ENCODE data around the gene CNTN1. TPM values are rescaled to one million over a fixed set of nuclear protein-coding genes. Genes with fewer than 3 reads are reported as not detected.

Gene CNTN1
- total RNA-seq, 1 donor from 2014 or later, result 0.60 TPM

- ATAC-seq (no peak), DNase-seq (ENCODE audit: low spot score) (no peak)
Measured at GRCh38 chr12:40834321-40834720, 142.1 kb downstream of the CNTN1 start.

GRCh38 chr12:40837891-40838429, 145.7 kb downstream of the CNTN1 start:
- no peak for DNase-seq (ENCODE audit: low spot score)
- ATAC-seq, result no peak

- no peak for DNase-seq (ENCODE audit: low spot score)
- no peak for ATAC-seq
Measured at GRCh38 chr12:40843495-40843894, 151.3 kb downstream of the CNTN1 start.

- no peak for DNase-seq (ENCODE audit: low spot score)
- ATAC-seq, result no peak
Measured at GRCh38 chr12:40853221-40853620, 161.0 kb downstream of the CNTN1 start.

- DNase-seq (ENCODE audit: low spot score) (no peak), ATAC-seq (no peak)
Measured at GRCh38 chr12:40854604-40855003, 162.4 kb downstream of the CNTN1 start.

GRCh38 chr12:40864891-40865290, 172.7 kb downstream of the CNTN1 start:
- no peak for ATAC-seq

GRCh38 chr12:40870981-40871380, 178.7 kb downstream of the CNTN1 start:
- ATAC-seq, result no peak
- DNase-seq (ENCODE audit: low spot score), result no peak

More at GRCh38 chr12:40864891-40865290, 172.7 kb downstream of the CNTN1 start:
- no peak for DNase-seq (ENCODE audit: low spot score)

- DNase-seq (ENCODE audit: low spot score) (no peak), ATAC-seq (no peak)
Measured at GRCh38 chr12:40874868-40875267, 182.6 kb downstream of the CNTN1 start.

GRCh38 chr12:40889329-40889728, 197.1 kb downstream of the CNTN1 start:
- no peak for DNase-seq (ENCODE audit: low spot score)
- ATAC-seq, result no peak

- ATAC-seq (no peak), DNase-seq (ENCODE audit: low spot score) (no peak)
Measured at GRCh38 chr12:40892528-40892927, 200.3 kb downstream of the CNTN1 start.

GRCh38 chr12:40898505-40898904, 206.3 kb downstream of the CNTN1 start:
- ATAC-seq, result no peak
- DNase-seq (ENCODE audit: low spot score), result no peak

- DNase-seq (ENCODE audit: low spot score) (no peak), ATAC-seq (no peak)
Measured at GRCh38 chr12:40903040-40903439, 210.8 kb downstream of the CNTN1 start.

- no peak for ATAC-seq
- no peak for DNase-seq (ENCODE audit: low spot score)
Measured at GRCh38 chr12:40907115-40907527, 214.9 kb downstream of the CNTN1 start.

- DNase-seq (ENCODE audit: low spot score), result no peak
- no peak for ATAC-seq
Measured at GRCh38 chr12:40911676-40912075, 219.4 kb downstream of the CNTN1 start.

- ATAC-seq, result no peak
- DNase-seq (ENCODE audit: low spot score), result no peak
Measured at GRCh38 chr12:40915172-40915571, 222.9 kb downstream of the CNTN1 start.

GRCh38 chr12:40917561-40917960, 225.3 kb downstream of the CNTN1 start:
- DNase-seq (ENCODE audit: low spot score), result no peak

GRCh38 chr12:40921563-40922163, 229.4 kb downstream of the CNTN1 start:
- no peak for DNase-seq (ENCODE audit: low spot score)
- ATAC-seq, result peak; percentile 57

More at GRCh38 chr12:40917561-40917960, 225.3 kb downstream of the CNTN1 start:
- ATAC-seq, result no peak

- no peak for ATAC-seq
- DNase-seq (ENCODE audit: low spot score), result no peak
Measured at GRCh38 chr12:40937891-40938290, 245.7 kb downstream of the CNTN1 start.

GRCh38 chr12:40942326-40942725, 250.1 kb downstream of the CNTN1 start:
- no peak for ATAC-seq
- no peak for DNase-seq (ENCODE audit: low spot score)

GRCh38 chr12:40945772-40946171, 253.5 kb downstream of the CNTN1 start:
- ATAC-seq (no peak), DNase-seq (ENCODE audit: low spot score) (no peak)

- no peak for DNase-seq (ENCODE audit: low spot score)
- peak; percentile 70 for ATAC-seq
Measured at GRCh38 chr12:40946612-40947194, 254.5 kb downstream of the CNTN1 start.

GRCh38 chr12:40947797-40948196, 255.6 kb downstream of the CNTN1 start:
- no peak for DNase-seq (ENCODE audit: low spot score)
- ATAC-seq, result no peak

- DNase-seq (ENCODE audit: low spot score) (no peak), ATAC-seq (no peak)
Measured at GRCh38 chr12:40953076-40953475, 260.8 kb downstream of the CNTN1 start.
